Measurements from ENCODE around the gene AP1B1.

AP1B1 gene

GRCh38 chr22:29310065-29310862 is 78.1 kb downstream of the AP1B1 start:
- no peak overlapping the region for H3K9ac ChIP-seq (ENCODE audit: low read length)
- peaks cover 5% of the 10 kb centered on the region; the same call in 1 of the 2 replicates for H3K27me3 ChIP-seq (ENCODE audit: low read depth, low read length)
- H3K4me2 ChIP-seq (ENCODE audit: low read length): no peak overlapping the region
- no peak overlapping the region for H3K27ac ChIP-seq (ENCODE audit: low read length)
- no peaks in the 10 kb centered on the region for H4K20me1 ChIP-seq (ENCODE audit: insufficient read depth, low read length)
- H3K4me1 ChIP-seq (ENCODE audit: low read length): peaks cover 4% of the 10 kb centered on the region; the same call in 1 of the 2 replicates
- TF ChIP-seq, protein P1, sequence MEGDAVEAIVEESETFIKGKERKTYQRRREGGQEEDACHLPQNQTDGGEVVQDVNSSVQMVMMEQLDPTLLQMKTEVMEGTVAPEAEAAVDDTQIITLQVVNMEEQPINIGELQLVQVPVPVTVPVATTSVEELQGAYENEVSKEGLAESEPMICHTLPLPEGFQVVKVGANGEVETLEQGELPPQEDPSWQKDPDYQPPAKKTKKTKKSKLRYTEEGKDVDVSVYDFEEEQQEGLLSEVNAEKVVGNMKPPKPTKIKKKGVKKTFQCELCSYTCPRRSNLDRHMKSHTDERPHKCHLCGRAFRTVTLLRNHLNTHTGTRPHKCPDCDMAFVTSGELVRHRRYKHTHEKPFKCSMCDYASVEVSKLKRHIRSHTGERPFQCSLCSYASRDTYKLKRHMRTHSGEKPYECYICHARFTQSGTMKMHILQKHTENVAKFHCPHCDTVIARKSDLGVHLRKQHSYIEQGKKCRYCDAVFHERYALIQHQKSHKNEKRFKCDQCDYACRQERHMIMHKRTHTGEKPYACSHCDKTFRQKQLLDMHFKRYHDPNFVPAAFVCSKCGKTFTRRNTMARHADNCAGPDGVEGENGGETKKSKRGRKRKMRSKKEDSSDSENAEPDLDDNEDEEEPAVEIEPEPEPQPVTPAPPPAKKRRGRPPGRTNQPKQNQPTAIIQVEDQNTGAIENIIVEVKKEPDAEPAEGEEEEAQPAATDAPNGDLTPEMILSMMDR (IDR thresholded peaks at IDR 0.05; ENCODE audit: low read depth, low read length): no peak
- TF ChIP-seq EZH2phosphoT487 (IDR thresholded peaks at IDR 0.05; ENCODE audit: low read depth): no peak
- no peaks in the 10 kb centered on the region for H3K79me2 ChIP-seq (ENCODE audit: low read length)
- H3K4me3 ChIP-seq (ENCODE audit: low read length): no peak overlapping the region
- no peaks in the 10 kb centered on the region for H3K36me3 ChIP-seq (replicated peaks; ENCODE audit: low read depth, low read length)
- H3K9me3 ChIP-seq (ENCODE audit: insufficient read depth, low read length): no peaks in the 10 kb centered on the region
- H2AFZ ChIP-seq (ENCODE audit: low read depth, low read length): no peak overlapping the region

DNA sequence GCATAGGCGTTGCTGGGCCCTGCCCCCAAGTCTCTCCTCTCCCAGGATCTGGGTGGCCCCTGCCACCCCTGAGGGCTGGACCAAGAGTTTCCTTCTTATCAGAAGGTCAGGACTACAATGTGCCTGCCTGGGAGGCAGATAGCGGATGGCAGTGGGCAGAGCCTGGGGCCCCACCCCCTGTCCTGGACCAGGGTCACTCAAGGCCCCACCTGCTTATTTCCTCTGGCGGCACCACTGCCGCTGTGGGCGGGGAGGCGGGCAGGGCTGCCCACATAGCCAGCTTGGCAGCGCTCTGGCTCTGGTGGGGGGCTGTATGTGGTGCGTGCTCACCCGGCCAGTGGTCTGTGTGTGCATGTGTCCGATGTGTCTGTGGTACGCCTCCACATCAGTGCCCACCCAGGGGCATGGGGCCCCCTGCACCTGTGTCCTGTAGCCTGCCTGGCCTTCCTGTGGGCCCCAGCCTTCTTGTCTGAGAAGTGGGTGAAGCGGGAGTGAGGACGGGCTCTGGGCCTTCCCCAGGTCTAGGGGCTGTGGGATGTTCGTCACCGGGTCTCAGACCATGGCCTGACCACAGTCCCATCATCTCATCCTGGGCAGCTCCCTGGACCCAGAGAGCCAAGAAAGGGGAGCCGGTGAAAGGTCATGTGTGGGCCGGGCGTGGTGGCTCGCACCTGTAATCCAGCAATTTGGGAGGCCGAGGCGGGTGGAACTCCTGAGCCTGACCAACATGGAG is 78.9 kb downstream of the AP1B1 start:
- Histone ChIP-seq H4K20me1 (ENCODE audit: insufficient read depth, low read length) (no peaks in the 10 kb centered on the region), H3K4me2 (ENCODE audit: low read length) (no peak overlapping the region), H2AFZ (ENCODE audit: low read depth, low read length) (no peak overlapping the region), H3K9me3 (ENCODE audit: insufficient read depth, low read length) (no peaks in the 10 kb centered on the region), H3K36me3 (replicated peaks; ENCODE audit: low read depth, low read length) (no peaks in the 10 kb centered on the region), H3K4me3 (ENCODE audit: low read length) (no peak overlapping the region), H3K4me1 (ENCODE audit: low read length) (peaks cover 4% of the 10 kb centered on the region; the same call in 1 of the 2 replicates), H3K27me3 (ENCODE audit: low read depth, low read length) (peaks cover 5% of the 10 kb centered on the region; the same call in 1 of the 2 replicates), H3K79me2 (ENCODE audit: low read length) (no peaks in the 10 kb centered on the region), H3K9ac (ENCODE audit: low read length) (no peak overlapping the region), H3K27ac (ENCODE audit: low read length) (no peak overlapping the region)
- no peak for TF ChIP-seq EZH2phosphoT487 (IDR thresholded peaks at IDR 0.05; ENCODE audit: low read depth)
- TF ChIP-seq, protein P1 (IDR thresholded peaks at IDR 0.05; ENCODE audit: low read depth, low read length): no peak

GRCh38 chr22:29308791-29309262 is 79.5 kb downstream of the AP1B1 start:
- no peaks in the 10 kb centered on the region for H4K20me1 ChIP-seq (ENCODE audit: insufficient read depth, low read length)
- no peaks in the 10 kb centered on the region for H3K79me2 ChIP-seq (ENCODE audit: low read length)
- no peaks in the 10 kb centered on the region for H3K36me3 ChIP-seq (replicated peaks; ENCODE audit: low read depth, low read length)
- H2AFZ ChIP-seq (ENCODE audit: low read depth, low read length): no peak overlapping the region
- no peak for TF ChIP-seq EZH2phosphoT487 (IDR thresholded peaks at IDR 0.05; ENCODE audit: low read depth)
- TF ChIP-seq, protein P1 (IDR thresholded peaks at IDR 0.05; ENCODE audit: low read depth, low read length): no peak
- no peaks in the 10 kb centered on the region for H3K9me3 ChIP-seq (ENCODE audit: insufficient read depth, low read length)
- no peak overlapping the region for H3K4me2 ChIP-seq (ENCODE audit: low read length)
- H3K4me3 ChIP-seq (ENCODE audit: low read length): no peak overlapping the region
- H3K27me3 ChIP-seq (ENCODE audit: low read depth, low read length): peaks cover 5% of the 10 kb centered on the region; the same call in 1 of the 2 replicates
- no peak overlapping the region for H3K27ac ChIP-seq (ENCODE audit: low read length)
- H3K9ac ChIP-seq (ENCODE audit: low read length): no peak overlapping the region
- peaks cover 4% of the 10 kb centered on the region; the same call in 1 of the 2 replicates for H3K4me1 ChIP-seq (ENCODE audit: low read length)

Measured in OCI-LY3 (cell line).